HG03196 (cell line): ENCODE data around the gene PRDM2.

Source experiments
- ATAC-seq: cut with Tn5 transposase; IDR thresholded peaks from one replicate; pipeline ENCODE4 v1.9.1; 2021; ENCODE audit not compliant: unreplicated experiment

Gene PRDM2

DNA sequence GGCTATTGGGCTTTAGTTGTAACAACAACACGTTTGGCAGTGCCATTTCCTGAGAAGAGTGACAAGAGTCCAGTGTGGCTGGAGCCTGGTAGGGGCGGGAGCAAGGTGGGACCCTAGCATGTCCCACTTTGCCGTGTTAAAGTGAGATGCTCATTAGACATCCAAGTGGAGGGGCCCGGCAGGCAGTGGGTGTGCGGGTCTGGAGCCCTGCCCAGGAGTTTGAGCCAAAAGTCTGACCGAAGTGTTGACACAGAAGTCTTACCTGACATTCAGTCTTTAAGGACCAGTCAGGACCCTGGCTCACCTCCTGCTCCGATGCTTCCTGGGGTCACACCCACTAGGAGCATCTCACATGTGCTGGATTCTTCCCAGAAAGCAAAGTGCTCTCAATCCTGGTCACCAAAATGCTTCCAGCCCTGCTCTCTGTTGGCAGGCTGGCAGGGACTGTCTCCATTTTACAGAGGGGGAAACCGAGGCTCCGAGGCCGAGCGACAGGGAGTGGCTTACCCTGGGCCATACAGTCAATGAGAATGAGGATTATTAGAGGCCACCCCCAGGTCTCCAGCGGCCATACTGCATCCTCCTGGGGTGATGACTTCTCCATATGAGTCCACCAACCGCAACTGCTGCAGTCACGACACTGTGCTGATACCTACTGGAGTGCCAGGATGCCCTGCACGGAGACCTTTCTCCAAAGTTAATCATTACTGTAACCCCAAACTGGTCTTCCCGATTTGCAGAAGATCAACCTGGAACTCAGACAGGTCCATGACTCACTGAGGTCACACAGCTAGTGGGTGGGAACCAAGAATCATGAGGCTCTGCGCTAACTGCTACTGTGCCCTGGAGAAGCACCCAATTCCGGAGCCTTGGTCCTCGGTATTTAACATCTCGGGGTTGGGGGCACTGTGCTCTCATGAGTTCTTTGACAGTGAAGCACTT, 112.7 kb downstream of the PRDM2 start:
- no peak for ATAC-seq

DNA sequence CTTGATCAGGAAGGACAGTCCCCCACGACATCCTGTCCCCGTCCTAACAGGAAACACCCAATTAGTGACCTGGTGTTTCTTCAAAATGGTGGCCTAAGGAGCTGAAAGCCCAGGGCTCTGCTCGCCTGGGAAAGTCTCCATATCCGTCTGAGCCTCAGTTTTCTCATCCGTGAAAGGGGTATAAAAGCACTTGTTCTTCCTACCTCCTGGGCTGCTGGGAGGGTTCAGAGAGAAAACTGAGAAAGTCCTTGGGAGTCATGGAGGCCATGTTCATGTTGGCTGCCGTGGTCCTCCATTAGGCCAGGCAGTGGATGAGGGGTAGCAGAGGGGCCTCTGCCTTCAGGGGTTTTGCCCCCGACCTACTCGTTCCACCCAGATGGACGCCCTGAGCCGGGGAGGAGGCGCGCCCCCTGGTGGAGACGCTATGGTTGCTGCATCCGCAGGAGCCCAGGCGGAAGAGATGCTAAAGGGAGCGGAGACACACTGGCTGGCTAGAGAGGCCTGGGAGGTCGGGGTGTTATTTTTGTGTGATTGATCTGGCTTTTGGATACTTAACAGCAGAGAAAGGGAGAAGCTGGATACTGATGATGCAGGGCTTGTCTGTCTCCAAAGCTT, 113.5 kb downstream of the PRDM2 start:
- ATAC-seq: no peak

DNA sequence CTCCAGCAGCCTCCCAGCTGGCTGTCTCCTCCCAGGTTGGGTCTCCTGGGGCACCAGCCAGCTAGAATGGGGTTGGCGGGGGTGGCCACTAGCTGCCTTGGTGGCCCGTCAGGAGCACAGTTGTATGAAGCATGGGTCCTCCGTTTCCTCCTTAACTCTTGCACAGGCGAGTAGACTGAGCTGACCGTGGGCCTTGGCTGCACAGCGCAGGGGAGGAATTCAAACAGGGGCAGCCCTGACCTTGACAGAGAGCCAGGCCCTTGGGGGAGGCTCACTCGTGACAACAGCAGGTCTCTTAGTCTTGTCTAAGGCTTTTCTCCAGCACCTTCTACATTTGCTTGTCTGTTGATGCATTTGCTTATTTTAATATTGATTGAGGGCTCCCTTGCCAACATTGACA, 114.1 kb downstream of the PRDM2 start:
- ATAC-seq: no peak

DNA sequence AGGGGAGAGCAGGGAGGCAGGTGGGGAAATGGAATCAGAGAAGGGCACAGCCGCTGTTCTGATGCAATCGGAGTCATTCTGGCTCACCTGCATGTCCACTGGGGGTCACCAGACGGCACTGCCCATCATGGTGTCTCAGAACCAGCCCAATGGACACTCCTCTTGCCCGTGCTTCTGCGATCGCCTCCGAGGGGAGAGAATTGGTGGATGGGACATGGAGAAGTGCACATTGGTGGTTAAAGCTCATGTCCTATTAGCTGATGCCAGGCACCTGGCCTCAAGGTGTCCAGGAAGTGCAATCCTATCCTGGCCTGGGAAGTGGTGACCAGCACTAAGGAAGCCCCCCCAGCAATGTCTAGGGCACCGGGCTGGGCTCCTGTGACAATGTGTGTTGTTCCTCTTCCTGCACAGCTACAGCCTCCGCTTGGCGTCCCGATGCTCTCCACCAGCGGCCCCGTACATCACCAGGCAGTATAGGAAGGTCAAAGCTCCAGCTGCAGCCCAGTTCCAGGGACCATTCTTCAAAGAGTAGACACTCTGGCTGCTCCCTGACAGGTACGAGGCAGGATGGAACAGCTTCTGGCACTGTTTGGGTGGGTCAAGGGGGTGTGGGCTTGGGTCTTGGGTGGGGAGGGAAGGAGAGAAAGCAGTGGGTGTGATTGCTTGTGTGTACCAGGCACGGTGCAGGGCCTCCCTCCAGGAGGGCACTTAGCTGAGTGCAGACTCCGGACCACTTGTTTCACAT, 116.2 kb downstream of the PRDM2 start:
- no peak for ATAC-seq

DNA sequence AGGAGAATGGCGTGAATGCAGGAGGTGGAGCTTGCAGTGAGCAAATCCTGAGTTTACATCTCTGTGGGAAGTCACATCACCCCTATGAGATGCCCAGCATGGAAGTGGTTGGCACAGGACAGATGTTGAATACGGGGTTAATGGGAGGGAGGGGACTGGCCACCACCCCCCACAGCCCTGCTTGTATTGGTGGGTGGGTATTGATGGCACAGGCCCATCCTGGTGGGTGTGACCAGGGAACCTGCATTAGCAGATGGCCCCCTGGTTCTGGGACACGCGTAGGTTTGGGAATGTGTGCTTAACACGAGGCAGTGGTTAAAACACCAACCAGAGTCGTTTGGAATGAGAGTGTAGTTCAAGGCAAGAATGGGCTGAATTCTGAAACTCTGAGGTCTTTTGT, 117.9 kb downstream of the PRDM2 start:
- no peak for ATAC-seq

DNA sequence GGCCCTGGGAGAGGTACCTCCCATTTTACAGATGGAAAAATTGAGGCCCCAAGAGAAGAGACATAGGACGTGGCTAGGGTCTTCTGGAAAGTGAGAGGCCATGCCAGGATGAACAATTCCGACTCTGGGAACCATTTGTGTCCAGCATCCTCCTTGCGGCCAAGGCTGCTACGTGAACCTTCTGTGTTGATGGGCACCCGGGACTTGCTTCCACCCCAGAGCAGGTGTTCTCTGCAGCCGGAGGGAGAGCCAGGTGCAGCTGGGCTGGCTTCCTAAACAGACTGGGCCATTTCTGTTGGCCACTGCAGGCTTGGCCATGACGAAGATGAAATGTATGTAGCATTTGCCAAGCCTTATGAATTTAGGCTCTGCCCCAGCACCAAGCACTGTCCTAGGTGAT, 118.9 kb downstream of the PRDM2 start:
- ATAC-seq: no peak

DNA sequence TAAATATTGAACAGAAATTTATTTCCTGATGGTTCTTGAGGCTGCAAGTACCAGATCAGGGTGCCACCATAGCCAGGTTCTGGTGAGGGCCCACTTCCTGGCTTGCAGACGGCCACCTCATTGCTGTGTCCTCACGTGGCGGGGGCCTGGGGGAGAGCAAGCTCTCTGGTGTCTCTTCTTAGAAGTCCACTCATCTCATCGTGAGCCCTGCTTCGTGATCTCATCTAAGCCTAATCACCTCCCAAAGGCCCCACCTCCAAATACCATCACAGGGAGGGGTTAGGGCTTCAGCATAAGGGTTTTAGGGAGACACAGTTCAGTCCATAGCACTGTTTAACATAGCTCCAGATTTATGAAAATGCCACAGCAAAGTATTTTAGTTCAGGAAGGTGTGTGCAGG, 119.7 kb downstream of the PRDM2 start:
- ATAC-seq: no peak

DNA sequence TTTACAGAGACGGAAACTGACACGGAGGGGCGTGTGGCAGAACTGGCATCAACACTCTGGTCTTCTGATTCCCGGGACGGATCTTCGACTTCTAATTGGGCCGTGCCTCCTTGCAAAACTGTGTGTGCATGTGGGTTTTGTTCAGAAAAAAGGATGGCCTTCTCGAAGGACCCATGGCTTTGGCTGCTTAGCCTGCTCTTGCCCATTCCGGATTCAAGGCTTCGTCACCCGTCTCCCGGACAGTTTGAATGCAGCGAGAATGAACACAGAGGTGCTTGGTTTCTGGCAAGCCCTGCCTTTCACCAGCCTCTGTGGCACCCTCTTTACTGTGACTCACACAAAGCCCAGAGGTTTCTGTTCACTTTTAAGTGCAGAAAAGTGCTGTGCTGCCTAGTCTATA, 120.1 kb downstream of the PRDM2 start:
- no peak for ATAC-seq

DNA sequence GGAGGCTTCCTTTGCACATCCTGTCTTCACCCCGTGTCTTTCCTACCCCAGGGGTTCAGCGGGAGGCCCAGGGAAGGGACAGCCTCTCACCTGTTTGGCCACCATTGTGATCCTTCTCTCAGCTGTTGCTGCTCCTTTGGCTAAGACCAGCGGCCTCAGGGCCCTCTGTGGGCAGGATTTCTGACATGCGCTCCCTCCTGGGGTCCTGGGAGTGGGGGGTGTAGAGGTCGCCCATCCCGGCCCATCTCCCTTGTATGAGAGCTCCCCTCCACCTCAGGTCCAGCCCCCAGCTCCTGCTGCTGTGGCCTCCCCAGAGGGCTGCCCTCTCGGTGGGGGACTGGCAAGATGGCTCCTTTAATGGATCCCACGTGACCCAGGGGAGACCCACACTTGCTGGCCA, 120.5 kb downstream of the PRDM2 start:
- no peak for ATAC-seq

DNA sequence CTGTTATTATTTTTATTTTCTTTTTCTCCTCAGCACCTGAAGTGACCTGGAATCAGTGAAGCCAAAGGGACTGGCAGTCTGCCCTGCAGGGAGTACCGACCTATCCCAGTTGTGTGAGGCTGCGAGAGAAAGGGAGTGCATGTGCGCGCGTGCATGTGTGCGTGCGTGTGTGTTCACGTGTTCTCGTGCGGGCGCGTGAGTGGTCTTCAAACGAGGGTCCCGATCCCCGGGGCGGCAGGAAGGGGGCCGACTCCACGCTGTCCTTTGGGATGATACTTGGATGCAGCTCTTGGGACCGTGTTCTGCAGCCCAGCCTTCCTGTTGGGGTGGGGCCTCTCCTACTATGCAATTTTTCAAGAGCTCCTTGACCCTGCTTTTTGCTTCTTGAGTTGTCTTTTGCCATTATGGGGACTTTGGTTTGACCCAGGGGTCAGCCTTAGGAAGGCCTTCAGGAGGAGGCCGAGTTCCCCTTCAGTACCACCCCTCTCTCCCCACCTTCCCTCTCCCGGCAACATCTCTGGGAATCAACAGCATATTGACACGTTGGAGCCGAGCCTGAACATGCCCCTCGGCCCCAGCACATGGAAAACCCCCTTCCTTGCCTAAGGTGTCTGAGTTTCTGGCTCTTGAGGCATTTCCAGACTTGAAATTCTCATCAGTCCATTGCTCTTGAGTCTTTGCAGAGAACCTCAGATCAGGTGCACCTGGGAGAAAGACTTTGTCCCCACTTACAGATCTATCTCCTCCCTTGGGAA, 123.3 kb downstream of the PRDM2 start:
- no peak for ATAC-seq

DNA sequence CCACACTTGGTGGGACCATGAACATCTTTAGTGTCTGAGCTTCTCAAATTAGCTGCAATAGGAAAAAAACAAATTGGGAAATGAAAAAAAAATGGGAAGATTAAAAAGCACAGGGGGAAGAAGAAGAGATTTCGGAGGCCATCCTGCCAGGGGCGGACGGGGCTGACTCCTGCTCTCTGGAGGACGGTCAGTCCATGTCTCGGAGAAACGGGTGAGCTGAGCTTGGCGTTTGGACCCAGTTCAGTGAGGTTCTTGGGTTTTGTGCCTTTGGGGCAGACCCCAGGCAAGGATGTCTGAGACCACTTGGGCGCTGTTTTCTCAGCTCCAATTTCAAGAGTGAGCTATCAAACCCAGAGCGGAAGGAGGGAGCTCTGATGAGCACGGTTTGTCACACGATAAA, 123.9 kb downstream of the PRDM2 start:
- ATAC-seq: no peak

DNA sequence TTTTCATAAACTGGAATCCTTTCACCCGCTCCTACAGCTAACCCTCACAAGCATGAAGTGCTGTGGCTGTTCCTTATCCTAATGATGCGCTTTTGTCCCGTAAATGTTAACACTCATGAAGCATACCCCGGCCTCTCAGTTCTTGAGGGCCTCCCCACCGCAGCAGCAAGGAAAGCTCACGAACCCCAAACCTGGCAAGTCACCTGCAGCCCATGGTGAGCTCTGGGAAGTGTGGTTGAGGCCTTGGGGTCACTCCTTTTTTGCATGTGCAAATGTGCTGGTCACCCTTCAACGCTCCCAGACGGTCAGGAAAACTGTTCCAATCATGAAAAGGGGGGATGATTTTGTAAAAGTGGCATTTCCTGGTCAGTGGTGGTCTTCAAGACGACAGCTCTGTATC, 124.6 kb downstream of the PRDM2 start:
- ATAC-seq: no peak

DNA sequence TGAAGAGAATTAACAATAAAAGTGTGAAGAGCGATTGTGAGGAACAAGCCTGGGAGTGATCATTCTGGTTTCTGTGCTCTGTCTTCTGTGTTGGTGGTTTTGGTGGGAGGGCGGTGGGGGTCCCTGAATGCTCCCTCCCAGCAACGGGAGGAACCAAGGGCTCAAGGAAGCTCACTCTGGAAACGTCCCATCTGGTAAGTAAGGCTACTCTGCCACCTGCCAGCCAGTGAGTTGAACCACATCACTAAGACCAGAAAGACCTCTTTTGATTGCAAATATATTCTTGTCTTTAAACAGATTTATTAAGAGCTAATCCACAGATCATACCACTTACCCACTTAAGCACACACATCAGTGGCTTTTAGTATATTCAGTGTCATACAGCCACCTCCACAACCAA, 125.0 kb downstream of the PRDM2 start:
- no peak for ATAC-seq

DNA sequence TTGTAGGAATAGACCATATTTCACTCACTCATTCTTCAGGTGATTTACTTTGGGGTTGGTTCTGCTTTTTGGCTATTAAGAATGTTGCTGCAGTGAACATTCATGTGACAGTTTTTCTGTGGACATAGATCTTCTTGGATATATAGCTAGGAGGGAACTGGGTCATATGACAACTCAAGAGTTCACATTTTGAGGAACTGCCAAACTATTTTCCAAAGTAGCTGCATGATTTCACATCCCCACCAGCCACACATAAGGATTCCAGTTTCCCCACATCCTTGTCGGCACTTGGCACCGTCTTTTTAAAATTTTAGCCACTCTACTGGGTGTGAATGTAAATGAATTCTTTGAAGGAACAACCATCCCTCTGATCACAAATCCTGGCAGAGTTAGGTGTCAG, 126.0 kb downstream of the PRDM2 start:
- ATAC-seq: no peak

DNA sequence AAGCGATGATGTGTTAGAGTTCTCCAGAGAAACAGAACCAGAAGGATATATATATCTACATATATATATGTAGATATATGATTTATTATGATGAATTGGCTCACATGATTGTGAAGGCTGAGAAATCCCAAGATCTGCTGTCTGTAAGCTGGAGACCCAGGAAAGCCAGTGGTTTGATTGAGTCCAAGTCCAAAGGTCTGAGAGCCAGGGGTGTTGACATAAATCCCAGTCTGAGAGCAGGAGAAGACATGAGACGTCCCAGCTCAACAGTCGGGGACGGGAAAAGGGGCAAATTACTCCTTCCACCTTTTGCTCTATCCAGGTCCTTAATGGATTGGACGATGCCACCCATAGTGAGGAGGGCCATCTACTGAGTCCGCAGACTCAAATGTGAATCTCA, 126.6 kb downstream of the PRDM2 start:
- no peak for ATAC-seq

DNA sequence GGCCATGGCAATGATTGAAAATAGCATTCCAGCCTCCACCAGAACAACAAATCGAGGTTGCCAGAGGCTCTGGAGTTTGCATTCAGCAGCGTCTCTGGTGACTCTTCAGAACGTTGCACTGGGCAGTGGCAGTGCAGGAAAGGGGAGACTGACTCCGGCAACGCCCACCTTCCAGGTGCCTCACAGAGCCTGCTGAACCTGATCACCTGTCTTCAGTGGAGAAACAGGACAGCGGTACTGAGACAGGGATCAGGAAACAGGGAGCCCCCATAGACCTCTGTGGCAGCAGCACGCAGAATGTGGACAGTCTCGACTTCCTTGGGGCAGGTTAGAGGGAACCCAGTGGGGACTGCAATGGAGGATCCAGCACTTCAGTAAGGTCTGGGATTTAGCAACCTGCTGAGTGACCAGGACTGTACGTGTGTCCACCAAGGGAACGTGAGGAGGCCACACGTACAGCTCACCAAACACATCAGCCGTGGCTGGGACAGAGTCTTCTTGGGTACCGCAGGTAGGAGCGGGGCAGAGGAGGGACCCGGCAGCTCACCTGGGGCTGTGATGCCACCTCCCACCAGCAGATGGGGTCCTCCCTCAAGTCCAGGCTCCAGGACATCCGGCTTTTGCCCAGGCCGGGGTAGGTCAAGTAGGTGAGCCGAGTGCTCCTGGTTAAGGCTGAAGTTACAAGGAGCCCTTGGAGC, 128.6 kb downstream of the PRDM2 start:
- ATAC-seq: no peak

DNA sequence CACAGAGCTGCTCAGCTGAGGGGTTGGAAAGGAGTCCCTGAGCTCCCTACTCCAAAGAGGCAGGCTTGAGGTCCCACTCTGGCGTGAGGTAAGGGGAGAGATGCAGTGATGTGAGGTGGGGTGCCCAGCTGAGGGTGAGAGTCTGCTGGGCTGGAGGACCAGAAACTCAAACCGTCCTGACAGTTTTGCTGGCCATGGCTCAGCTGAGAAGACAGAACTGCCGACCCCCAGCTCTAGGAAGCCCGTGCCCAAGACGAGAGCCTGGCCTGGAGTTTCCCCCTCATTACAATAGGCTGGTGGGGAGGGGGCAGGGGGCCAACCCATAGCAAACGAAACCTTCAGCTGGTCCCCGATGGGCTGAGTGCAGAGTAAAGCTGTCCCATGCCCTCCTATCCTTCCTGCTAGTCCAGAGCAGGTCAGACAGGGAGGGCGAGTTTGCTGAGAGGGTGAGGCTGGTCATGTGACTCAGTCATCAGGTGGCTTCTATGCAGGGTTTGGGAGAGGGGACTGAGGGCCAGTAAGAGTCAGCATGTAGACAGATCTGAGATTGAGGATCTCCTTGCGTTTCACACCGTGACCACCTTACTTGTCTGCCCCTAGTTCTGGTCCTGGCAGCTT, 129.3 kb downstream of the PRDM2 start:
- no peak for ATAC-seq

DNA sequence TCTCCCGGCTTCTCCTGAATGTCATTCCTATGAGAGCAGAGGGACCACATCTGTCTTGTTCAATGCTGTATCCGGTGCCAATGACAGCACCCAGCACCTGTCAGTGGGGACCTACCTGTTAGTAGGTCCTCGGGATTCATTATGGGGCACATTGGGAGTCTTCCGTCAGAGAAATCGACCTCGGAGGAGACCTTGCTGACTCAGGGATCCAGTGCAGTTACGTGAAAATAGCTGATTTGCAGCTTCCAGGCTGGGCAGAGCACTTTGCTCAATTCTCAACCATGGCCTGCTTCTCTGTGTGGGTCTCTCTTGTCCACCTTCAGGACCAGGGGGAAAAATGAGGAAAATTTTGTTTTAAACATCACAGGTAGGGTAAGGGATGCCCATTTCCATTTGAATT, 130.2 kb downstream of the PRDM2 start:
- no peak for ATAC-seq

DNA sequence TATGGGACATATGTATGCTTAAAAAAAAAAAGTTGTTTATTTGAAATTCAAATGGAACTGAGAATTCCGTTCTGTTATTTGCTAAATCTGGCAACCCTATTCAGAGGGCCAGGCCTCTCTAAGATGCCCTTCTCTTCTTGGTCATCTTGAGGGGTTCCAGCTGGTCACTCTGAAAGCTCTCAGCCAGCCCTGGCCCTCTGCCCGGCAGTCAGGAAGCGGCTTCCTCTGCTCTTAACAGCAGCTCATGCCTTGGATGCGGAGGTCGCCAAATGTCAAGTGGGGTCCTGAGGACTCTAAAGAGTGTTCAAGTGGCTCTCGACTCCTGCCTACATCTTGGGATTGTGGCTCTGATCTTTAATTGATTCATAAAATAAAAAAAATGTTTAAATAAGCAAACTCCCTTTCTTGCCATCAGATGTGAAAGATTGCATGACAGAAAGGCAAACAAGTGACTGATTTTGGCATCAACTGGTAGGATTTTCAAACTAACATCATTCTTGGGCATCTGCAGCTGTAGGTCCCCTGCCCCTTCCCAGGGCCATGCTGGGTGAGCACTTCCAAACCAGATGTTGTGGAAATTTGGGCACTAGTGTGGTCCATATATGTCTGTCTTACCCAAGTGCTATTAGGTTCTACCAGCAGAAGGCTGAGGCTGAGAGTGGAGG, 130.8 kb downstream of the PRDM2 start:
- ATAC-seq: no peak

DNA sequence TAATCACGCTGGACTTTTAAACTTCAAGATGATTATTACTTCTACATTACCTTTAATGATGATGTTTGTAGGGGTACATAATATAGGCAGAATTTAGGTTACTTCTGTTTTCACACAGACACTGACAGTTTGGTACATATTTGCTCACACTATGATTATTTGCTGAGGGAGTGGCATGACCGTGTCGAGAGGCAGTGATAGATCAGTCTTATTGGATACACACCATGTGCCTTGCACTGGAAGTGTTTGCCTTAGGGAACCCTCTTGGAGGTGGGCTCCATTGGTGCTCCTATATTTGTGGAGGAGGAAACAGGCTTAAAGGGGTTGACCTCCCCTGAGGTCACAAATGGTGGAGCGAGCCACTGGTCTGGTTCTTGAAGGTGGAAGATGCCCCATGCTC, 132.1 kb downstream of the PRDM2 start:
- no peak for ATAC-seq
